HG03460 (cell line): ENCODE measurements around the gene RFK.
"Not testable (repeated sequence)": the region's sequence is repeated elsewhere in the genome, so short reads cannot be mapped to it uniquely, and the experiment has no call there.

ENCODE experiments used
- ATAC-seq: cut with Tn5 transposase; IDR thresholded peaks from one replicate; pipeline ENCODE4 v1.9.1; 2021; ENCODE audit not compliant: unreplicated experiment

RFK gene

GRCh38 chr9:76372336-76372735 is 21.9 kb downstream of the RFK start:
- no peak for ATAC-seq

- ATAC-seq, result no peak
These were observed 22.3 kb downstream of the RFK start for GRCh38 chr9:76371901-76372300.

GRCh38 chr9:76370396-76371023 is 23.7 kb downstream of the RFK start:
- ATAC-seq, result no peak

DNA sequence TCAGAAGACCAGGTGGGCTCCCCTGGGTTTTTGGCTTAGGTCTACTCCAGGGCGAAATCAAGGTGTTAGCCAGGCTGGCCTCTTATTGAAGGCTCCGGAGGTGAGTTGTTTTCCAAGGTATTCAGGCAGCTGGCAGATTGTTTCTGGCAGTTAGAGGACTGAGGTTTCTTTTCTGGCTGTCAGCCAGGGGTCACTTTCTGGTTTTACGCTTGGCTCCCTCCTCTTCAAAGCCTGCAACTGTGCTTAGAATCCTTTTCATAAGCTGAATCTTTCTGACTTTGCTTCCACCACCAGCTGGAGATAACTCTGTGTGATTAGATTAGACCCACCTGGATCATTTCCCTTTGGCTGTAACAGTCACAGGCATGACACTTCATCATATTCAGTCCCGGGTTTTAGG is 24.6 kb downstream of the RFK start:
- ATAC-seq, result no peak

- ATAC-seq, result no peak
These were observed 28.0 kb downstream of the RFK start for GRCh38 chr9:76366275-76366674.

GRCh38 chr9:76365028-76365427 is 29.2 kb downstream of the RFK start:
- no peak for ATAC-seq

GRCh38 chr9:76363032-76363395 is 31.2 kb downstream of the RFK start:
- no peak for ATAC-seq

GRCh38 chr9:76362332-76363031 is 31.7 kb downstream of the RFK start:
- ATAC-seq, result not testable (repeated sequence)

DNA sequence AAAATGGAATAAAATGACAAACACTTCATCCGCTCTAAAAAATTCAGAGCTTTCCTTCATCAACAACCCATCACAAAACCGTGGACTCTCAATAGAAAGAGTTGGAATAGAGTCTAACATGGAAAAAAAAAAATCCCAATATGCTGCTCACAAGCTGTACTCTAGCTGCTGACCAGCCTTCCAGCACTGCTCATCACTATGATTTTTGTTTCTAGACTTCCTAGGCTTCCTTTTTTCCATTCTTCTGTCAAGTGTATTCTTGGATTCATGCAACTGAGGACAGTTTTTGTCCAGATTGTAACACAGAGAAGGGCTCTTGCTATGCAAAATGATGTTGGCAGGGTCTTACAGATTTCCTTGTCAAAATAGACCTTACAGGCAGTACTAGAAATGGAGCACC is 34.5 kb downstream of the RFK start:
- no peak for ATAC-seq

GRCh38 chr9:76359365-76359764 is 34.9 kb downstream of the RFK start:
- no peak for ATAC-seq

DNA sequence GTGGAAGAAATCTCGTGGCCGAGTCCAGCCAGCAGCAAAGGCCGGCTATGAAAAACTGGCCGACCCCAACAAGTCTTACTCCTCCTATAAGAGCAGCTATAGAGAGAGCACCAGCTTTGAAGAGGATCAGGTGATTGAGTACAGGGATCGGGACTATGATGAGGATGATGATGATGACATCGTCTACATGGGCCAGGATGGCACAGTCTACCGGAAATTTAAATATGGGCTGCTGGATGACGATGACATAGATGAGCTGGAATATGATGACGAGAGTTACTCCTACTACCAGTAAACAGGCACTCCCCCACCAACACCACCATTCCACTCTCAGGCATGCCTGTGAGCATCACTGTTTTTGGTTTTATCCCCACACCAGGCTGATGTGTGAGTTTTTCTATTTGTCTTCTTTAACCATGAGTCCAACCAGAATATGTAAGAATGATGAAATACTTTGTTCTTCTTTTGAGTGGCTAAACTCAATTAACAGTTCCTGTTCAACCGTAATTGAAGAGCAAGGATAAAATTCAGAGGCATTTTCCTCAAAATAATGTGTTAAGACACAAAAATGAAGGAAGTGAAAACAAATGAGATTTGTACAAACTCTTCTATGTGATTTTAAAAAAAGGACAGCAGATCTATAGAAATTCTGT is 35.5 kb downstream of the RFK start:
- ATAC-seq, result no peak

GRCh38 chr9:76357555-76357954 is 36.7 kb downstream of the RFK start:
- ATAC-seq, result no peak

GRCh38 chr9:76355886-76356285 is 38.3 kb downstream of the RFK start:
- no peak for ATAC-seq

GRCh38 chr9:76354221-76354620 is 40.0 kb downstream of the RFK start:
- ATAC-seq, result no peak

GRCh38 chr9:76353280-76353679 is 40.9 kb downstream of the RFK start:
- no peak for ATAC-seq

DNA sequence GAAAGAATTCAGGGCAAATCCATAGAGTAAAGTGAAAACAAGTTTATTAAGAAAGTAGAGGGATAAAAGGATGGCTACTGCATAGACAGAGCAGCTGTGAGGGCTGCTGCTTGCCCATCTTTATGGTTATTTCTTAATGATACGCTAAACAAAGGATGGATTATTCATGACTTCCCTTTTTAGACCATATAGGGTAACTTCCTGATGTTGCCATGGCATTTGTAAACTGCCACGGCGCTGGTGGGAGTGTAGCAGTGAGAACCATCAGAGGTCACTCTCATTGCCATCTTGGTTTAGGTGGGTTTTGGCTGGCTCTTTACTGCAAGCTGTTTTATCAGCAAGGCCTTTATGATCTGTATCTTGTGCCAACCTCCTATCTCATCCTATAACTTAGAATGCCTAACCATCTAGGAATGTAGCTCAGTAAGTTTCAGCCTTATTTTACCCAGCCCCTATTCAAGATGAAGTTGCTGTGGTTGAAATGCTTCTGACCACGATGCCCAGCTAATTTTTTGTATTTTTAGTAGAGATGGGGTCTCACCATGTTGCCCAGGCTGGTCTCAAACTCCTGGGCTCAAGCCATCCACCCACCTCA is 42.1 kb downstream of the RFK start:
- ATAC-seq, result no peak

DNA sequence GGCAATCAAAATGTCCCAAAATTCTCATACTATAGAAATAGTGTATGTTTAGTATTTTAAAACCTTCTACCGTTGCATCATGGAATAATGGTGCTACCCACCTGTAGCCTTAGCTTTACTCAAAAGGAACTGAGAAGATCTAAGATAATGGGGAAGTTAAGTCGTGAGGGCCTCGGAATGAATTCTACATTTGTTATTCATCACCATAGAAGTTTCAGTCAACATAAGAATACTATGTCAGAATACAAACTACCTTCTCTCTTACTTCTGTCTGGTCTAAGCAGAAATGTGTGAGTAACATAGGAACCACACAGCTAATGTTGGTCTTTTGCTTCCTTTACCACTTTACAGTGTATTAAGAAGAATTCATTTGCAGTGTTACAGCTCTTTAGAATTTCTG is 43.2 kb downstream of the RFK start:
- no peak for ATAC-seq

DNA sequence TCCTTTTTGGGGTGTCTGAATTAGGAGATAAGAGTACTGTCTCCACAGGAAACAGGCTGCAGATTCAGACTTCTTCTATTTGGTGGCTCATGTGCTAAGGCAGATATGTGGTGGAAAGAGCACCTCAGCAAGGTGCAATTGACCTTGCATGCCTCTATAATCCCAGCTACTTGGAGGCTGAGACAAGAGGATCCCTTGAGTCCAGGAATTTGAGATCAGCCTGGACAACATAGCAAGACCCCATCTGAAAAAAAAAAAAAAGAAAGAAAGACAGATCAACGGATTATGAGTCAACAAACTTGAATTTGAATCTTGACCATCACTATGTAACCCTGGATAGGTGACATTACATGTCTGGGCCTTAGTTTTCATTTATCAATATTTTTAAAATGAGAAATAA is 44.4 kb downstream of the RFK start:
- ATAC-seq, result no peak

DNA sequence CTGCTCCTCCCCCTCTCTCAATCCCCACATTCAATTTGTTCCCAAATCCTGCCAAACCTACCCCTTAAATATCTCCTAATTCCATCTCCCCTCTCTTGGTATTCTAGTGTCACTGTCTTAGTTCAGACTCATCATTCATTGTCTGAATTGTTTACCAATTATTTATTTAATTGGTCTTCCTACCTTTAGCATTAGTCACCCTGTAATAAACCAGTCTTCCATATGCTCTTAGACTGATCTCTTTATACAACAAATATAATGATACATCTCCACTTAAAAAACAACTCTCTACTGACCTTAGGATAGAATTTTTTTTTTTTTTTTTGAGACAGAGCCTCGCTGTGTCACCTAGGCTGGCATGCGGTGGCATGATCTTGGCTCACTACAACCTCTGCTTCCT is 51.4 kb downstream of the RFK start:
- no peak for ATAC-seq

DNA sequence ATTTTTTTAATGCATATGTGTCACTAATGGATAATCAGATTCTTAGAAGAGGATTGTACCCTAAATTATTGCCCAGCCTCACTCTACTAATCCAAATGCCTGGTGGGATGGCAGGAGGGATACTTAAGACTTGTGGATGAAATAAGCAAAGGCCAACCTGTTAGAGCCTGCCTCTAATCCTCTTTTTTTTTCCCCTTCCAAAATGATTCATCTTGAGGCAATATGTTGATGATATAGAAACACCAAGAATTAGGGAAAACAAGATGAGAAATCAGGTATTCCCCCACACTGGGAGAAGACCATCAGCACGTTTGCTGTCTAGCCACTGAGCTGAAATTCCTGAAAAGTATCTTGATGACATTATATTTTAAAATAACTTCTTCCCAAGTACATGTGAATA is 52.0 kb downstream of the RFK start:
- ATAC-seq, result no peak

GRCh38 chr9:76341616-76342015 is 52.6 kb downstream of the RFK start:
- ATAC-seq, result no peak

- ATAC-seq, result no peak
These were observed 55.8 kb downstream of the RFK start for GRCh38 chr9:76338418-76338817.
